HEK293 (cell line): ENCODE measurements around the gene C1RL.

Experiments used
- CTCF ChIA-PET: fragments of 350-600 bp; formaldehyde crosslinking; extraction: SDS; loops from one replicate; lab custom pipeline; 2021; ENCODE audit warnings: antibody characterized with exemption; lab: Yijun Ruan, JAX
- POLR2A ChIA-PET: fragments of 300-600 bp; formaldehyde crosslinking; extraction: SDS; loops from one replicate; lab custom pipeline; 2020; ENCODE audit warnings: antibody characterized with exemption, inconsistent platforms; lab: Yijun Ruan, JAX
- H3K27ac ChIP-seq: fragments of 200-500 bp; sonication (Bioruptor generic); 2 replicates; pipeline ENCODE4 v1.5.1; 2014; ENCODE audit warnings: low read depth, low read length, control low read depth, inconsistent platforms; ENCODE audit errors: extremely low read depth
- H3K36me3 ChIP-seq, 2 experiments: fragments of 200-500 bp in 1 of 2; sonication (Bioruptor generic) in 1 of 2; 1 replicate in 1 of 2; 2 replicates in 1 of 2; pipeline ENCODE4 v1.5.1; 2014 to 2017; ENCODE audit warnings: inconsistent platforms in 2 of 2, low read length in 2 of 2; ENCODE audit not compliant: control insufficient read depth in 2 of 2, insufficient read depth in 1 of 2
- H3K4me1 ChIP-seq: fragments of 200-500 bp; sonication (Bioruptor generic); 2 replicates; pipeline ENCODE4 v1.5.1; 2014; ENCODE audit warnings: mild to moderate bottlenecking, low read length, inconsistent platforms; ENCODE audit not compliant: control insufficient read depth, insufficient read depth
- H3K4me3 ChIP-seq: 2 replicates; pipeline ENCODE4 v1.5.1; 2011; ENCODE audit warnings: low read depth, mild to moderate bottlenecking, control low read depth, low read length, moderate library complexity
- H3K9me3 ChIP-seq: fragments of 200-500 bp; sonication (Bioruptor generic); 2 replicates; pipeline ENCODE4 v1.5.1; 2014; ENCODE audit warnings: low read depth, low read length, inconsistent platforms; ENCODE audit not compliant: control insufficient read depth, insufficient read depth
- KLF7 ChIP-seq: fragments of 450-650 bp; formaldehyde crosslinking; IDR thresholded peaks from 2 replicates; pipeline ENCODE4 v1.5.1; 2016; ENCODE audit warnings: missing biosample characterization, missing genetic modification characterization, borderline replicate concordance
- KLF9 ChIP-seq: fragments of 450-650 bp; formaldehyde crosslinking; IDR thresholded peaks from 2 replicates; pipeline ENCODE4 v1.5.1; 2016; ENCODE audit warnings: missing biosample characterization, missing genetic modification characterization, low read depth
- MYNN ChIP-seq: fragments of 450-650 bp; formaldehyde crosslinking; IDR thresholded peaks from 2 replicates; pipeline ENCODE4 v1.5.1; 2016; ENCODE audit warnings: missing biosample characterization, missing genetic modification characterization, borderline replicate concordance
- PRDM10 ChIP-seq: fragments of 450-650 bp; formaldehyde crosslinking; IDR thresholded peaks from 2 replicates; pipeline ENCODE4 v1.5.1; 2016; ENCODE audit warnings: missing biosample characterization, missing genetic modification characterization
- SCRT1 ChIP-seq: fragments of 450-650 bp; formaldehyde crosslinking; IDR thresholded peaks from 2 replicates; pipeline ENCODE4 v1.5.1; 2016; ENCODE audit warnings: missing biosample characterization, missing genetic modification characterization, borderline replicate concordance
- ZBTB7A ChIP-seq: fragments of 450-650 bp; formaldehyde crosslinking; IDR thresholded peaks from 2 replicates; pipeline ENCODE4 v1.5.1; 2016; ENCODE audit warnings: low read depth, missing biosample characterization, missing genetic modification characterization
- ZFP69B ChIP-seq: fragments of 450-650 bp; formaldehyde crosslinking; IDR thresholded peaks from 2 replicates; pipeline ENCODE4 v1.5.1; 2016; ENCODE audit warnings: missing biosample characterization, missing genetic modification characterization
- ZNF221 ChIP-seq: fragments of 450-650 bp; formaldehyde crosslinking; IDR thresholded peaks from 2 replicates; pipeline ENCODE4 v1.5.1; 2017; ENCODE audit warnings: missing biosample characterization, missing genetic modification characterization, borderline replicate concordance
- ZNF248 ChIP-seq: fragments of 450-650 bp; formaldehyde crosslinking; IDR thresholded peaks from 2 replicates; pipeline ENCODE4 v1.5.1; 2017; ENCODE audit warnings: missing biosample characterization, missing genetic modification characterization
- ZNF391 ChIP-seq: fragments of 450-650 bp; formaldehyde crosslinking; IDR thresholded peaks from 2 replicates; pipeline ENCODE4 v1.5.1; 2016; ENCODE audit warnings: low read depth, missing biosample characterization, missing genetic modification characterization, borderline replicate concordance
- ZNF544 ChIP-seq: fragments of 450-650 bp; formaldehyde crosslinking; IDR thresholded peaks from 2 replicates; pipeline ENCODE4 v1.5.0; 2017; ENCODE audit warnings: missing biosample characterization, missing genetic modification characterization
- ZNF548 ChIP-seq: fragments of 450-650 bp; formaldehyde crosslinking; IDR thresholded peaks from 2 replicates; pipeline ENCODE4 v1.5.1; 2016; ENCODE audit warnings: missing biosample characterization, missing genetic modification characterization
- ZNF560 ChIP-seq: fragments of 450-650 bp; formaldehyde crosslinking; IDR thresholded peaks from 2 replicates; pipeline ENCODE4 v1.5.1; 2017; ENCODE audit warnings: missing biosample characterization, missing genetic modification characterization, borderline replicate concordance
- ZNF571 ChIP-seq: fragments of 450-650 bp; formaldehyde crosslinking; IDR thresholded peaks from 2 replicates; pipeline ENCODE4 v1.5.0; 2017; ENCODE audit warnings: missing biosample characterization, missing genetic modification characterization
- ZNF580 ChIP-seq: fragments of 450-650 bp; formaldehyde crosslinking; IDR thresholded peaks from 2 replicates; pipeline ENCODE4 v1.5.1; 2016; ENCODE audit warnings: missing biosample characterization, missing genetic modification characterization
- ZNF76 ChIP-seq: fragments of 450-650 bp; formaldehyde crosslinking; IDR thresholded peaks from 2 replicates; pipeline ENCODE4; 2016; ENCODE audit warnings: low read depth, missing biosample characterization, missing genetic modification characterization, borderline replicate concordance
- ZNF791 ChIP-seq: fragments of 450-650 bp; formaldehyde crosslinking; IDR thresholded peaks from 2 replicates; pipeline ENCODE4 v1.5.1; 2016; ENCODE audit warnings: missing biosample characterization, missing genetic modification characterization
- ZSCAN16 ChIP-seq: fragments of 450-650 bp; formaldehyde crosslinking; IDR thresholded peaks from 2 replicates; pipeline ENCODE4 v1.5.1; 2016; ENCODE audit warnings: missing biosample characterization, missing genetic modification characterization

Gene C1RL

GRCh38 chr12:7076493-7076892 lies 32.5 kb downstream of the C1RL start (continued):
- TF ChIP-seq PRDM10 (tag by site-specific recombination) (no peak), ZNF571 (tag by site-specific recombination) (no peak), ZNF221 (tag by site-specific recombination) (no peak), ZBTB7A (tag by site-specific recombination) (no peak), SCRT1 (tag by site-specific recombination) (no peak)

- CTCF ChIA-PET: interaction anchor here (0.5 to 0.8 kb wide), 2 partner anchors 11 to 37 kb away, joined by 3 read pairs; no protein-coding TSS in a partner anchor
- TF ChIP-seq ZSCAN16 (tag by site-specific recombination): no peak
- no peak for TF ChIP-seq ZNF391 (tag by site-specific recombination)
- TF ChIP-seq ZNF791: no peak
- TF ChIP-seq ZNF76 (tag by site-specific recombination): no peak
Observed at GRCh38 chr12:7075939-7076338, 33.1 kb downstream of the C1RL start.

GRCh38 chr12:7075518-7075917 lies 33.5 kb downstream of the C1RL start:
- ChIA-PET POLR2A (no interaction called here), CTCF (interaction anchor here (0.8 kb wide), 1 partner anchor 37 kb away, joined by 3 read pairs; no protein-coding TSS in a partner anchor)
- Histone ChIP-seq H3K27ac (no peak overlapping the region), H3K9me3 (no peaks in the 10 kb centered on the region), H3K4me1 (no peaks in the 10 kb centered on the region)
- TF ChIP-seq KLF7 (tag by site-specific recombination) (no peak), ZNF560 (tag by site-specific recombination) (no peak), KLF9 (tag by site-specific recombination) (no peak), MYNN (no peak), ZFP69B (tag by site-specific recombination) (no peak), ZNF248 (tag by site-specific recombination) (no peak), ZNF580 (tag by site-specific recombination) (no peak), ZNF548 (tag by site-specific recombination) (no peak), ZNF544 (tag by site-specific recombination) (no peak)
- TF ChIP-seq, all 188 proteins: peak for 0
- Histone ChIP-seq H3K4me3 (no peak overlapping the region), H3K36me3 (no peaks in the 10 kb centered on the region)

More at GRCh38 chr12:7075939-7076338, 33.1 kb downstream of the C1RL start:
- POLR2A ChIA-PET: no interaction called here
- H3K9me3 ChIP-seq: no peaks in the 10 kb centered on the region
- no peaks in the 10 kb centered on the region for H3K36me3 ChIP-seq
- no peak overlapping the region for H3K4me3 ChIP-seq
- H3K4me1 ChIP-seq: no peaks in the 10 kb centered on the region
- no peak overlapping the region for H3K27ac ChIP-seq
